Measurements from ENCODE around the gene TBC1D7. TPM values are rescaled to one million over a fixed set of nuclear protein-coding genes. Genes with fewer than 3 reads are reported as not detected.
A peak's percentile ranks its signal among the peaks of the same experiment; 100 is the strongest.

The TBC1D7 gene
- total and polyA plus RNA-seq, 10 donors, result 10.9 to 20.9 (median 15.7) TPM

- intact Hi-C loops (cut with DNase I; ENCODE audit: low total_unique reads), result no loop called here
- Histone ChIP-seq H3K36me3 (peaks cover 0 to 82% (median 21%) of the 10 kb centered on the region in 6 donors), H3K27me3 (replicated peaks in 1 of 7) (no peaks in the 10 kb centered on the region), H3K4me1 (peaks cover 17 to 70% (median 37%) of the 10 kb centered on the region in 6 donors), H3K9me3 (no peaks in the 10 kb centered on the region), H3K27ac (peak overlapping the region; percentile 10 to 90 (median 86)), H3K4me3 (peak overlapping the region in 1 of 8 donors; percentile 56)
- TF ChIP-seq POLR2AphosphoS5 (IDR thresholded peaks at IDR 0.05), result peak in 2 of 3 donors; percentile 31 to 89
- TF ChIP-seq, protein P1, sequence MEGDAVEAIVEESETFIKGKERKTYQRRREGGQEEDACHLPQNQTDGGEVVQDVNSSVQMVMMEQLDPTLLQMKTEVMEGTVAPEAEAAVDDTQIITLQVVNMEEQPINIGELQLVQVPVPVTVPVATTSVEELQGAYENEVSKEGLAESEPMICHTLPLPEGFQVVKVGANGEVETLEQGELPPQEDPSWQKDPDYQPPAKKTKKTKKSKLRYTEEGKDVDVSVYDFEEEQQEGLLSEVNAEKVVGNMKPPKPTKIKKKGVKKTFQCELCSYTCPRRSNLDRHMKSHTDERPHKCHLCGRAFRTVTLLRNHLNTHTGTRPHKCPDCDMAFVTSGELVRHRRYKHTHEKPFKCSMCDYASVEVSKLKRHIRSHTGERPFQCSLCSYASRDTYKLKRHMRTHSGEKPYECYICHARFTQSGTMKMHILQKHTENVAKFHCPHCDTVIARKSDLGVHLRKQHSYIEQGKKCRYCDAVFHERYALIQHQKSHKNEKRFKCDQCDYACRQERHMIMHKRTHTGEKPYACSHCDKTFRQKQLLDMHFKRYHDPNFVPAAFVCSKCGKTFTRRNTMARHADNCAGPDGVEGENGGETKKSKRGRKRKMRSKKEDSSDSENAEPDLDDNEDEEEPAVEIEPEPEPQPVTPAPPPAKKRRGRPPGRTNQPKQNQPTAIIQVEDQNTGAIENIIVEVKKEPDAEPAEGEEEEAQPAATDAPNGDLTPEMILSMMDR (IDR thresholded peaks at IDR 0.05 in 8 of 11, conservative IDR thresholded peaks at IDR 0.05 in 3 of 11), result no peak
- WGBS, 5 donors, result 39 to 54% (median 44%) methylated on average over 17 of the region's 17 CpGs
- DNase-seq, result peak; percentile 87
Measured at GRCh38 chr6:13302751-13303667, 25.3 kb downstream of the TBC1D7 start.

GRCh38 chr6:13302291-13302690, 26.0 kb downstream of the TBC1D7 start:
- Histone ChIP-seq H3K9me3 (no peaks in the 10 kb centered on the region), H3K27ac (peak overlapping the region in 7 of 8 donors; percentile 81 to 90 (median 86)), H3K27me3 (replicated peaks in 1 of 7) (no peaks in the 10 kb centered on the region), H3K4me1 (peaks cover 17 to 69% (median 35%) of the 10 kb centered on the region in 6 donors), H3K4me3 (peak overlapping the region in 1 of 8 donors; percentile 56), H3K36me3 (peaks cover 0 to 81% (median 18%) of the 10 kb centered on the region in 6 donors)
- no peak for TF ChIP-seq POLR2A (IDR thresholded peaks at IDR 0.05)
- TF ChIP-seq, protein P1 (IDR thresholded peaks at IDR 0.05 in 8 of 11, conservative IDR thresholded peaks at IDR 0.05 in 3 of 11), result no peak
- no peak for TF ChIP-seq POLR2AphosphoS5 (IDR thresholded peaks at IDR 0.05)
- no peak for DNase-seq
- WGBS, 5 donors, result 85 to 93% (median 87%) methylated on average over 7 of the region's 7 CpGs
- intact Hi-C loops (cut with DNase I; ENCODE audit: low total_unique reads), result no loop called here

DNA sequence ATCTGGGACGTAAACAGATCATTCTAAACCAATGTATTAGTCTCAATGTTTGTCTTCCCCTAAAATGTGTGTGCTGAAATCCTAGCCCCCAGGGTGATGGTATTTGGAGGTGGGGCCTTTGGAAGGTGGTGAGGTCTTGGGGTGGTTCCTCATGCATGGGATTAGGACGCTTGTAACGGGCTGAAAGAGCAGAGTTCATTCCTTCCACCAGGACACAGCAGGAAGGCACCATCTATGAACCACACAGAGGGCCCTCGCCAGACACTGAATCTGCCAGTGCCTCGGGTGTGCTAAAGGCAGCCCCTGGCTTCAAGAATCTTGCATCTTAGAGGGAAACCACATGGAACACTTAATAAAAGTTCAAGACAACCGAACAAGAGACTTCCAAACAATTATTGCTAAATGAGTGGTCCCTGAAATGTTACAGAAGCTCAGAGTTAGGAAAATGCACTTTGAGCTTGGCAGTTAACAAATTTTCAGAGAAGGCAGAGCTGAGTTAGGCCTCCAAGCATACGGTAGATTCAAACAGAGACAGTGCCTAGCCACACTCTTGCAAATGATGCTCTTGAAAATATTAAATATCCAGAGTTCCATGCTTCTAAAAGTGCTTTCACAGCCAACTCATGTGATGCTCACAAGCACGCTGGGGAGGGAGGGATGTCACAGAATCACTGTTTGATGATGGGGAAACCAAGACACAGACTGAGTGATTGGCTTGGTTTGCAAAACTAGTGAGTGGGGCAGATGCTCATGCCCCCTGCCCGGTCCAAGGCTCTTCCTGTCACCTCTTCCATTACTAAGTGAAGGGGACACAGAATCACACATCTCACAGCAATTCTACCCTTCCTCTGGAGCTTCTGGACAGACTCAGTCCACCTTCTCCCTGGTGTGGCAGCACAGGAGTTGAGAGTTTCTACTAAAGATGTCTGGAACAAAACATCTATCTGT, 27.4 kb downstream of the TBC1D7 start:
- Histone ChIP-seq H3K4me3 (no peak overlapping the region), H3K27me3 (replicated peaks in 1 of 7) (no peaks in the 10 kb centered on the region), H3K4me1 (peaks cover 17 to 83% (median 35%) of the 10 kb centered on the region in 6 donors), H3K9me3 (no peaks in the 10 kb centered on the region), H3K36me3 (peaks cover 0 to 80% (median 11%) of the 10 kb centered on the region in 6 donors), H3K27ac (no peak overlapping the region)
- TF ChIP-seq POLR2AphosphoS5 (IDR thresholded peaks at IDR 0.05) (no peak), POLR2A (IDR thresholded peaks at IDR 0.05) (no peak)
- TF ChIP-seq, protein P1 (IDR thresholded peaks at IDR 0.05 in 8 of 11, conservative IDR thresholded peaks at IDR 0.05 in 3 of 11), result no peak
- WGBS, 5 donors, result 76 to 97% (median 88%) methylated on average over 8 to 9 of the region's 9 CpGs
- intact Hi-C loops (cut with DNase I; ENCODE audit: low total_unique reads), result no loop called here
- no peak for DNase-seq
